IMR-90 (cell line): ENCODE measurements around the gene ADGRL3. TPM values are rescaled to one million over a fixed set of nuclear protein-coding genes. Genes with fewer than 3 reads are reported as not detected.

Source experiments
- ATAC-seq: fragments of 200-7000 bp; cut with Tn5 transposase; 2 replicates; pipeline ENCODE4 v1.9.1; 2020; ENCODE audit warnings: low read depth, mild to moderate bottlenecking, moderate library complexity
- BruUV-seq: library from RNA; stranded (reverse); fragments of 400-500 nt; replicated peaks from 2 replicates; lab custom pipeline; 2021; lab: Mats Ljungman, UMichigan
- CTCF ChIA-PET: fragments of 300-600 bp; formaldehyde crosslinking; extraction: SDS; loops from one replicate; lab custom pipeline; 2021; ENCODE audit warnings: antibody characterized with exemption; lab: Yijun Ruan, JAX
- POLR2A ChIA-PET: fragments of 300-600 bp; sonication (Branson Sonifier 250); formaldehyde crosslinking; loops from one replicate; lab custom pipeline; 2022; ENCODE audit warnings: antibody characterized with exemption; ENCODE audit not compliant: unreplicated experiment; lab: Charles Lee
- DNase-seq: peaks from one replicate; pipeline ENCODE4 v3.0.0; 2013
- H2AFZ ChIP-seq: replicated peaks from 2 replicates; pipeline ENCODE3; 2013; ENCODE audit warnings: low read length, mild to moderate bottlenecking; ENCODE audit not compliant: poor library complexity
- H2AK5ac ChIP-seq: 2 replicates; pipeline ENCODE4 v1.6.1; 2013; ENCODE audit warnings: low read depth, low read length, inconsistent platforms
- H2AK9ac ChIP-seq: replicated peaks from 2 replicates; pipeline ENCODE3; 2013; ENCODE audit warnings: mild to moderate bottlenecking, low read depth, low read length, moderate library complexity; ENCODE audit not compliant: poor library complexity
- H2BK120ac ChIP-seq: 2 replicates; pipeline ENCODE4 v1.6.1; 2013; ENCODE audit warnings: low read depth, low read length, inconsistent platforms
- H2BK15ac ChIP-seq: 3 replicates; pipeline ENCODE4 v1.6.1; 2013; ENCODE audit warnings: low read depth, low read length, inconsistent platforms
- H2BK20ac ChIP-seq: 2 replicates; pipeline ENCODE4 v1.6.1; 2013; ENCODE audit warnings: low read depth, mild to moderate bottlenecking, inconsistent platforms, low read length, moderate library complexity
- H2BK5ac ChIP-seq: 2 replicates; pipeline ENCODE4 v1.6.1; 2013; ENCODE audit warnings: mild to moderate bottlenecking, low read depth, low read length, inconsistent platforms; ENCODE audit not compliant: poor library complexity, severe bottlenecking
- H3K14ac ChIP-seq: replicated peaks from 2 replicates; pipeline ENCODE4 v1.6.1; 2013; ENCODE audit warnings: low read depth, low read length, inconsistent platforms
- H3K18ac ChIP-seq: 2 replicates; pipeline ENCODE4 v1.6.1; 2013; ENCODE audit warnings: low read depth, low read length, control low read depth
- H3K23ac ChIP-seq: 2 replicates; pipeline ENCODE4 v1.6.1; 2013; ENCODE audit warnings: low read depth, low read length, inconsistent platforms
- H3K27ac ChIP-seq: 2 replicates; pipeline ENCODE4 v1.5.1; 2013; ENCODE audit warnings: mild to moderate bottlenecking, control low read depth, low read length; ENCODE audit not compliant: insufficient read depth
- H3K27me3 ChIP-seq: 2 replicates; pipeline ENCODE4 v1.6.1; 2013; ENCODE audit warnings: low read length; ENCODE audit not compliant: control insufficient read depth, insufficient read depth
- H3K36me3 ChIP-seq: 2 replicates; pipeline ENCODE4 v1.6.1; 2013; ENCODE audit warnings: low read length, mixed read lengths; ENCODE audit not compliant: control insufficient read depth, insufficient read depth
- H3K4ac ChIP-seq: 2 replicates; pipeline ENCODE4 v1.6.1; 2013; ENCODE audit warnings: low read depth, low read length, inconsistent platforms
- H3K4me1 ChIP-seq: 2 replicates; pipeline ENCODE4 v1.6.1; 2013; ENCODE audit warnings: low read length, mixed read lengths; ENCODE audit not compliant: control insufficient read depth, insufficient read depth
- H3K4me2 ChIP-seq: 2 replicates; pipeline ENCODE4 v1.6.1; 2013; ENCODE audit warnings: low read depth, mild to moderate bottlenecking, control low read depth, low read length, moderate library complexity
- H3K4me3 ChIP-seq: 2 replicates; pipeline ENCODE4 v1.5.1; 2013; ENCODE audit warnings: low read depth, mild to moderate bottlenecking, control low read depth, low read length, moderate library complexity; ENCODE audit not compliant: insufficient read depth
- H3K56ac ChIP-seq: 2 replicates; pipeline ENCODE4 v1.6.1; 2013; ENCODE audit warnings: low read length, inconsistent platforms; ENCODE audit not compliant: insufficient read depth; ENCODE audit errors: extremely low read depth
- H3K79me1 ChIP-seq, 2 experiments: 2 replicates each; pipeline ENCODE4 v1.6.1; 2013; ENCODE audit warnings: low read length in 2 of 2, inconsistent platforms in 1 of 2, low read depth in 1 of 2
- H3K9ac ChIP-seq: 2 replicates; pipeline ENCODE4 v1.6.1; 2013; ENCODE audit warnings: low read depth, low read length, control low read depth
- H3K9me1 ChIP-seq: 2 replicates; pipeline ENCODE4 v1.6.1; 2013; ENCODE audit warnings: low read length, inconsistent platforms; ENCODE audit not compliant: insufficient read depth
- H3K9me3 ChIP-seq: 2 replicates; pipeline ENCODE4 v1.6.1; 2013; ENCODE audit warnings: low read length; ENCODE audit not compliant: control insufficient read depth, insufficient read depth
- H4K20me1 ChIP-seq: 2 replicates; pipeline ENCODE4 v1.6.1; 2013; ENCODE audit warnings: low read length, inconsistent platforms; ENCODE audit not compliant: insufficient read depth
- H4K5ac ChIP-seq: 2 replicates; pipeline ENCODE4 v1.6.1; 2013; ENCODE audit warnings: mild to moderate bottlenecking, low read depth, low read length, control low read depth
- H4K8ac ChIP-seq, 2 experiments: 2 replicates each; pipeline ENCODE4 v1.6.1; 2013; ENCODE audit warnings: low read depth in 2 of 2, low read length in 2 of 2, control low read depth in 1 of 2, inconsistent platforms in 1 of 2
- H4K91ac ChIP-seq: 2 replicates; pipeline ENCODE4 v1.6.1; 2013; ENCODE audit warnings: low read depth, low read length, inconsistent platforms; ENCODE audit not compliant: insufficient read depth
- ELK1 ChIP-seq: fragments of 150-350 bp; IDR thresholded peaks from 2 replicates; pipeline ENCODE4 v1.6.1; 2016; ENCODE audit warnings: low read depth, mild to moderate bottlenecking, low read length, moderate library complexity, borderline replicate concordance
- MXI1 ChIP-seq: IDR thresholded peaks from 2 replicates; pipeline ENCODE4 v1.6.1; 2012; ENCODE audit warnings: low read depth, mild to moderate bottlenecking, low read length, moderate library complexity, borderline replicate concordance
- NFE2L2 ChIP-seq: fragments of 150-350 bp; IDR thresholded peaks from 2 replicates; pipeline ENCODE4 v1.6.1; 2016; ENCODE audit warnings: low read depth, mild to moderate bottlenecking, low read length
- RAD21 ChIP-seq: IDR thresholded peaks from 2 replicates; pipeline ENCODE4 v1.6.1; 2012; ENCODE audit warnings: low read length, improper control_type of control experiment
- SMC3 ChIP-seq: fragments of 150-350 bp; IDR thresholded peaks from 2 replicates; pipeline ENCODE4 v1.6.1; 2016; ENCODE audit warnings: low read depth, mild to moderate bottlenecking, antibody characterized with exemption, low read length, moderate library complexity
- WGBS, 2 experiments: methylation state at CpG; one replicate each; pipeline versions ENCODE4 v1.1.5 to v1.1.7; 2013; ENCODE audit warnings: missing lambda C conversion rate in 2 of 2; ENCODE audit not compliant: insufficient read length in 1 of 2; ENCODE audit errors: extremely low coverage in 2 of 2; 5-methylcytosine and 5-hydroxymethylcytosine counted together
- dilution Hi-C: fragments of 300-500 bp; cut with HindIII; formaldehyde crosslinking; loops from one replicate; pipeline ENCODE4 v1.14.3; 2018; ENCODE audit warnings: low sequenced_read_pairs; ENCODE audit not compliant: unreplicated experiment
- in situ Hi-C: fragments of 300-500 bp; cut with MboI; formaldehyde crosslinking; loops from 3 replicates; pipeline ENCODE4 v1.14.3; 2019; ENCODE audit warnings: low sequenced_read_pairs, inconsistent platforms, mixed read lengths
- intact Hi-C: fragments of 100-400 bp; cut with micrococcal nuclease; formaldehyde crosslinking; loops from 2 replicates; pipeline ENCODE4 v1.10.0; 2022
- polyA plus RNA-seq, 3 experiments: library from polyadenylated mRNA; depleted of rRNA; stranded (reverse); fragments of >200 nt; gene quantifications; 2 replicates each; pipeline ENCODE4 v1.2.3, GENCODE V29; 2012; ENCODE audit warnings: low replicate concordance in 1 of 3
- total RNA-seq: library from RNA; depleted of rRNA; stranded (reverse); fragments of >200 nt; gene quantifications from 2 replicates; pipeline ENCODE4 v1.2.3, GENCODE V29; 2012

ADGRL3 gene
- total and polyA plus RNA-seq, 2 of the 4 experiments (the other 2 are of a cell fraction) = 0.46 to 2.5 TPM

- in situ Hi-C loops = no loop called here
- POLR2A ChIA-PET = no interaction called here
These were observed 19.7 kb upstream of the ADGRL3 start for GRCh38 chr4:61180405-61180804.

More at GRCh38 chr4:61180405-61180804, 19.7 kb upstream of the ADGRL3 start:
- Histone ChIP-seq H3K4ac (no peak overlapping the region), H3K9me1 (no peaks in the 10 kb centered on the region), H2BK20ac (no peak overlapping the region), H3K56ac (no peak overlapping the region), H3K27ac (no peak overlapping the region), H3K79me1 (no peaks in the 10 kb centered on the region), H3K4me2 (no peak overlapping the region), H3K18ac (no peak overlapping the region), H2BK5ac (no peak overlapping the region), H3K27me3 (no peaks in the 10 kb centered on the region), H3K9ac (no peak overlapping the region), H2BK120ac (no peak overlapping the region), H4K91ac (no peak overlapping the region), H2AK9ac (no peak overlapping the region), H3K4me3 (no peak overlapping the region), H3K9me3 (0 out of 2 replicates have a peak, but pooled peaks cover 2% of the 10 kb centered on the region), H3K14ac (no peak overlapping the region), H4K8ac (no peak overlapping the region), H2AFZ (no peak overlapping the region), H2BK15ac (no peak overlapping the region), H3K4me1 (no peaks in the 10 kb centered on the region), H4K20me1 (no peaks in the 10 kb centered on the region), H2AK5ac (no peak overlapping the region), H4K5ac (no peak overlapping the region), H3K36me3 (no peaks in the 10 kb centered on the region), H3K23ac (no peak overlapping the region)
- CTCF ChIA-PET = no interaction called here
- dilution Hi-C loops (no loop called here), intact Hi-C loops (no loop called here)
- ATAC-seq (no peak), DNase-seq (no peak)
- TF ChIP-seq NFE2L2 = no peak
- no peak for TF ChIP-seq ELK1
- TF ChIP-seq SMC3 = no peak
- no peak for TF ChIP-seq MXI1
- TF ChIP-seq RAD21 = no peak
- WGBS, 2 experiments = no CpG with 5 or more reads among the region's 5 CpGs
- BruUV-seq = no TSS peak
